GM12875 (cell line): ENCODE data around the gene SETD4.

ENCODE experiments used
- H3K4me3 ChIP-seq: one replicate; pipeline ENCODE4 v1.5.1; 2011; ENCODE audit warnings: low read depth, low read length, control low read depth
- CTCF ChIP-seq: IDR thresholded peaks from 2 replicates; pipeline ENCODE4 v1.5.1; 2011; ENCODE audit warnings: low read depth, mild to moderate bottlenecking, control low read depth, inconsistent platforms, low read length, moderate library complexity, borderline replicate concordance; ENCODE audit not compliant: insufficient read depth

The SETD4 gene

GRCh38 chr21:36023092-36023480, 37.2 kb downstream of the SETD4 start:
- no peak overlapping the region for H3K4me3 ChIP-seq
- TF ChIP-seq CTCF: no peak

GRCh38 chr21:36022427-36023091, 37.8 kb downstream of the SETD4 start:
- no peak for TF ChIP-seq CTCF
- H3K4me3 ChIP-seq: no peak overlapping the region

GRCh38 chr21:36021251-36021837, 39.0 kb downstream of the SETD4 start:
- no peak overlapping the region for H3K4me3 ChIP-seq
- no peak for TF ChIP-seq CTCF

- H3K4me3 ChIP-seq: no peak overlapping the region
- TF ChIP-seq CTCF: no peak
Observed at GRCh38 chr21:36015045-36015444, 45.3 kb downstream of the SETD4 start.

GRCh38 chr21:36010801-36011200, 49.5 kb downstream of the SETD4 start:
- no peak overlapping the region for H3K4me3 ChIP-seq
- no peak for TF ChIP-seq CTCF

- no peak for TF ChIP-seq CTCF
- H3K4me3 ChIP-seq: no peak overlapping the region
Observed at GRCh38 chr21:36008505-36008904, 51.8 kb downstream of the SETD4 start.

- no peak for TF ChIP-seq CTCF
- H3K4me3 ChIP-seq: no peak overlapping the region
Observed at GRCh38 chr21:36005879-36006400, 54.4 kb downstream of the SETD4 start.
